Endothelial cell of umbilical vein (primary cell): ENCODE results near the gene GABBR2. TPM values are rescaled to one million over a fixed set of nuclear protein-coding genes. Genes with fewer than 3 reads are reported as not detected.

Experiments
- BruUV-seq: library from RNA; stranded (reverse); fragments of 400-500 nt; replicated peaks from 2 replicates; lab custom pipeline; 2021; lab: Mats Ljungman, UMichigan
- CTCF ChIA-PET: fragments of 300-600, 350-600 bp; sonication (Branson Sonifier 250); formaldehyde crosslinking; loops from one replicate; lab custom pipeline; 2021; ENCODE audit warnings: antibody characterized with exemption, inconsistent platforms; lab: Charles Lee
- POLR2A ChIA-PET: fragments of 300-600, 350-600 bp; sonication (Branson Sonifier 250); formaldehyde crosslinking; loops from one replicate; lab custom pipeline; 2021; ENCODE audit warnings: antibody characterized with exemption, inconsistent platforms; lab: Charles Lee
- DNase-seq: peaks from one replicate; pipeline ENCODE4 v3.0.0-alpha.2; 2011; ENCODE audit warnings: low read depth, low spot score
- FAIRE-seq: peaks from 2 replicates; lab custom pipeline; 2011; peaks lifted over from hg19 to GRCh38; lab: Jason Lieb, UNC
- H2AFZ ChIP-seq: 2 replicates; pipeline ENCODE4 v1.6.0; 2012; ENCODE audit warnings: low read depth, low read length, control low read depth, inconsistent platforms
- H3K27ac ChIP-seq: 2 replicates; pipeline ENCODE4 v1.5.1; 2011; ENCODE audit warnings: low read depth, mild to moderate bottlenecking, control low read depth, low read length, moderate library complexity; ENCODE audit not compliant: insufficient read depth
- H3K27me3 ChIP-seq, 2 experiments: 2 replicates each; pipeline versions ENCODE4 v1.6.0 to v1.6.1; 2011; ENCODE audit warnings: low read length in 2 of 2, mixed read lengths in 1 of 2; ENCODE audit not compliant: control insufficient read depth in 2 of 2, insufficient read depth in 2 of 2
- H3K36me3 ChIP-seq, 2 experiments: 2 replicates in 1 of 2; 3 replicates in 1 of 2; pipeline ENCODE4 v1.5.1; 2011; ENCODE audit warnings: low read length in 2 of 2, mild to moderate bottlenecking in 1 of 2, moderate library complexity in 1 of 2; ENCODE audit not compliant: control insufficient read depth in 2 of 2, insufficient read depth in 2 of 2; ENCODE audit errors: extremely low read depth in 1 of 2
- H3K4me1 ChIP-seq: 3 replicates; pipeline ENCODE4 v1.5.1; 2011; ENCODE audit warnings: mild to moderate bottlenecking, low read length; ENCODE audit not compliant: control insufficient read depth, insufficient read depth; ENCODE audit errors: extremely low read depth
- H3K4me2 ChIP-seq: 2 replicates; pipeline ENCODE4 v1.6.1; 2011; ENCODE audit warnings: low read length, control low read depth, mixed read lengths; ENCODE audit not compliant: insufficient read depth
- H3K4me3 ChIP-seq, 3 experiments: fragments of 200-600 bp in 1 of 3; sonication (generic), shearing (Covaris generic) in 1 of 3; replicated peaks in 1 of 3; 2 replicates each; pipeline ENCODE4 v1.5.1; 2011 to 2016; ENCODE audit warnings: control low read depth in 3 of 3, low read length in 3 of 3, mild to moderate bottlenecking in 2 of 3, inconsistent platforms in 1 of 3, low read depth in 1 of 3, moderate library complexity in 1 of 3; ENCODE audit not compliant: insufficient read depth in 1 of 3
- H3K79me2 ChIP-seq: 2 replicates; pipeline ENCODE4 v1.6.0; 2012; ENCODE audit warnings: low read length, inconsistent platforms; ENCODE audit not compliant: control insufficient read depth, insufficient read depth
- H3K9ac ChIP-seq: replicated peaks from 2 replicates; pipeline ENCODE3; 2011; ENCODE audit warnings: low read length, control low read depth; ENCODE audit not compliant: insufficient read depth; ENCODE audit errors: extremely low read depth
- H3K9me1 ChIP-seq: replicated peaks from 3 replicates; pipeline ENCODE4 v1.6.0; 2011; ENCODE audit warnings: mild to moderate bottlenecking, low read length; ENCODE audit not compliant: control insufficient read depth, insufficient read depth; ENCODE audit errors: extremely low read depth
- H3K9me3 ChIP-seq: replicated peaks from 2 replicates; pipeline ENCODE4 v1.5.1; 2012; ENCODE audit warnings: low read length, inconsistent platforms; ENCODE audit not compliant: control insufficient read depth, insufficient read depth
- H4K20me1 ChIP-seq: replicated peaks from 2 replicates; pipeline ENCODE3; 2011; ENCODE audit warnings: mild to moderate bottlenecking, low read length; ENCODE audit not compliant: control insufficient read depth, insufficient read depth; ENCODE audit errors: extremely low read depth
- EZH2 ChIP-seq: IDR thresholded peaks from 2 replicates; pipeline ENCODE4 v1.6.1; 2012; ENCODE audit warnings: borderline replicate concordance, low read depth, mild to moderate bottlenecking, moderate library complexity, low read length, inconsistent platforms; ENCODE audit not compliant: severe bottlenecking
- FOS ChIP-seq: IDR thresholded peaks from 2 replicates; pipeline ENCODE4 v1.6.1; 2011; ENCODE audit warnings: mild to moderate bottlenecking, low read length, moderate library complexity, borderline replicate concordance; ENCODE audit not compliant: insufficient read depth
- GATA2 ChIP-seq: IDR thresholded peaks from 2 replicates; pipeline ENCODE4 v1.7.0; 2011; ENCODE audit warnings: low read depth, mild to moderate bottlenecking, moderate library complexity, mixed read lengths, low read length; ENCODE audit not compliant: insufficient read length, insufficient read depth
- JUN ChIP-seq: IDR thresholded peaks from 2 replicates; pipeline ENCODE4 v1.6.1; 2011; ENCODE audit warnings: borderline replicate concordance, low read depth; ENCODE audit not compliant: insufficient read length, insufficient read depth
- MAX ChIP-seq: IDR thresholded peaks from 2 replicates; pipeline ENCODE4 v1.6.1; 2011; ENCODE audit not compliant: insufficient read depth, insufficient read length
- MYC ChIP-seq: IDR thresholded peaks from one replicate; pipeline ENCODE4 v1.6.1; 2011; ENCODE audit warnings: mild to moderate bottlenecking, low read depth, low read length
- POLR2A ChIP-seq: IDR thresholded peaks from 2 replicates; pipeline ENCODE4 v1.6.1; 2012; ENCODE audit warnings: low read depth, mild to moderate bottlenecking, control low read depth, low read length
- POLR2AphosphoS5 ChIP-seq: IDR thresholded peaks from 2 replicates; pipeline ENCODE4 v1.6.1; 2012; ENCODE audit warnings: low read depth, mild to moderate bottlenecking, control low read depth, low read length, moderate library complexity; ENCODE audit not compliant: insufficient read depth
- dilution Hi-C: fragments of 300-500 bp; cut with MboI; formaldehyde crosslinking; loops from one replicate; pipeline ENCODE4 v1.15.0; 2019; ENCODE audit warnings: low sequenced_read_pairs; ENCODE audit not compliant: extremely low pct_ligation_motif_present
- intact Hi-C: fragments of 100-400 bp; cut with micrococcal nuclease; formaldehyde crosslinking; loops from one replicate; pipeline ENCODE4 v1.10.0; 2022
- polyA plus RNA-seq, 4 experiments: library from polyadenylated mRNA; depleted of rRNA in 3 of 4; stranded (reverse) in 3 of 4; unstranded in 1 of 4; fragments of >200 nt; gene quantifications; 2 replicates each; pipeline versions ENCODE4 v1.2.1 to v1.2.3, GENCODE V29; 2011 to 2012; ENCODE audit warnings: missing spikeins in 1 of 4
- total RNA-seq: library from RNA; stranded (reverse); gene quantifications from 2 replicates; pipeline ENCODE4 v1.2.3, GENCODE V29; 2021
- TF ChIP-seq, protein P1 (sequence below), 2 donors: IDR thresholded peaks; 1 replicate in 1 of 2; 2 replicates in 1 of 2; pipeline ENCODE4 v1.5.1; 2011; ENCODE audit warnings: low read length in 2 of 2, mild to moderate bottlenecking in 2 of 2, moderate library complexity in 2 of 2, control low read depth in 1 of 2, inconsistent platforms in 1 of 2, low read depth in 1 of 2; ENCODE audit not compliant: insufficient read depth in 1 of 2; ENCODE audit errors: extremely low read depth in 1 of 2

GABBR2 gene
- total and polyA plus RNA-seq, 2 donors (not counting 3 experiments of a cell fraction or from before 2014, with no cell fraction given): 1.1 to 9.2 TPM

GRCh38 chr9:98413084-98413483 is 295.7 kb downstream of the GABBR2 start:
- Histone ChIP-seq H4K20me1 (no peaks in the 10 kb centered on the region), H3K27me3 (no peaks in the 10 kb centered on the region), H3K4me3 (no peak overlapping the region), H3K79me2 (no peaks in the 10 kb centered on the region), H3K9me3 (no peaks in the 10 kb centered on the region), H3K9me1 (no peaks in the 10 kb centered on the region), H2AFZ (no peak overlapping the region), H3K36me3 (no peaks in the 10 kb centered on the region), H3K9ac (no peak overlapping the region), H3K4me2 (no peak overlapping the region), H3K4me1 (peaks cover 13% of the 10 kb centered on the region), H3K27ac (no peak overlapping the region)
- TF ChIP-seq MYC (no peak), POLR2A (no peak), GATA2 (no peak), FOS (no peak), EZH2 (no peak), POLR2AphosphoS5 (no peak), JUN (no peak), MAX (no peak)
- TF ChIP-seq, protein P1, sequence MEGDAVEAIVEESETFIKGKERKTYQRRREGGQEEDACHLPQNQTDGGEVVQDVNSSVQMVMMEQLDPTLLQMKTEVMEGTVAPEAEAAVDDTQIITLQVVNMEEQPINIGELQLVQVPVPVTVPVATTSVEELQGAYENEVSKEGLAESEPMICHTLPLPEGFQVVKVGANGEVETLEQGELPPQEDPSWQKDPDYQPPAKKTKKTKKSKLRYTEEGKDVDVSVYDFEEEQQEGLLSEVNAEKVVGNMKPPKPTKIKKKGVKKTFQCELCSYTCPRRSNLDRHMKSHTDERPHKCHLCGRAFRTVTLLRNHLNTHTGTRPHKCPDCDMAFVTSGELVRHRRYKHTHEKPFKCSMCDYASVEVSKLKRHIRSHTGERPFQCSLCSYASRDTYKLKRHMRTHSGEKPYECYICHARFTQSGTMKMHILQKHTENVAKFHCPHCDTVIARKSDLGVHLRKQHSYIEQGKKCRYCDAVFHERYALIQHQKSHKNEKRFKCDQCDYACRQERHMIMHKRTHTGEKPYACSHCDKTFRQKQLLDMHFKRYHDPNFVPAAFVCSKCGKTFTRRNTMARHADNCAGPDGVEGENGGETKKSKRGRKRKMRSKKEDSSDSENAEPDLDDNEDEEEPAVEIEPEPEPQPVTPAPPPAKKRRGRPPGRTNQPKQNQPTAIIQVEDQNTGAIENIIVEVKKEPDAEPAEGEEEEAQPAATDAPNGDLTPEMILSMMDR (IDR thresholded peaks at IDR 0.05; ENCODE audit: extremely low read depth in 1 of 2, insufficient read depth in 1 of 2, low read depth in 1 of 2, low read length in 2 of 2): no peak
- ChIA-PET POLR2A (no interaction called here), CTCF (interaction anchor here (1.0 kb wide), 1 partner anchor 212 kb away, joined by 3 read pairs; no protein-coding TSS in a partner anchor)
- dilution Hi-C loops (no loop called here), intact Hi-C loops (no loop called here)
- DNase-seq (no peak), FAIRE-seq (no peak)
- no TSS peak for BruUV-seq
